ENCODE measurements around the gene RXFP2. TPM values are rescaled to one million over a fixed set of nuclear protein-coding genes. Genes with fewer than 3 reads are reported as not detected.

RXFP2 gene
- total and polyA plus RNA-seq, 9 of the 15 experiments (the other 6 are each of a cell fraction or from before 2014, with no cell fraction given) = not detected

- ATAC-seq (no peak), FAIRE-seq (no peak), DNase-seq (ENCODE audit: extremely low read depth in 1 of 4, low spot score in 3 of 4) (no peak)
- no peaks in the 10 kb centered on the region for H3K9me1 ChIP-seq (ENCODE audit: control insufficient read depth, insufficient read depth, low read length)
- H3K9me3 ChIP-seq (replicated peaks; ENCODE audit: control insufficient read depth, insufficient read depth, low read depth, low read length) = no peaks in the 10 kb centered on the region
- no peak overlapping the region for H3K4me2 ChIP-seq (ENCODE audit: insufficient read depth, low read length)
- in situ Hi-C loops (cut with MboI) (no loop called here), intact Hi-C loops (cut with micrococcal nuclease) (no loop called here)
- H3K79me2 ChIP-seq (ENCODE audit: control insufficient read depth, insufficient read depth, low read length) = no peaks in the 10 kb centered on the region
- no TSS peak for BruUV-seq (replicated peaks)
- H3K27ac ChIP-seq (ENCODE audit: extremely low read depth, low read depth, low read length) = no peak overlapping the region
- POLR2A ChIA-PET = no interaction called here
- no peak overlapping the region for H2AFZ ChIP-seq (ENCODE audit: low read depth, low read length)
- 0% methylated on average over 4 of the region's 4 CpGs for WGBS (ENCODE audit: insufficient coverage, low coverage, missing lambda C conversion rate)
- TF ChIP-seq ZZZ3 (IDR thresholded peaks at IDR 0.05) (no peak), ZFP1 (CRISPR knock-in tag; IDR thresholded peaks at IDR 0.05) (no peak), E2F3 (CRISPR knock-in tag; IDR thresholded peaks at IDR 0.05) (no peak), CREB3L1 (IDR thresholded peaks at IDR 0.05; ENCODE audit: borderline replicate concordance, low read depth) (no peak), ATF3 (IDR thresholded peaks at IDR 0.05) (no peak), ATF3 (CRISPR knock-in tag; conservative IDR thresholded peaks at IDR 0.05) (no peak), NR3C1 (CRISPR knock-in tag; IDR thresholded peaks at IDR 0.05) (no peak), ZNF639 (CRISPR knock-in tag; conservative IDR thresholded peaks at IDR 0.05 in 1 of 2, IDR thresholded peaks at IDR 0.05 in 1 of 2) (no peak), DACH1 (IDR thresholded peaks at IDR 0.05; ENCODE audit: partially characterized antibody) (no peak), ZFX (CRISPR knock-in tag; IDR thresholded peaks at IDR 0.05) (no peak)
- no peaks in the 10 kb centered on the region for H4K20me1 ChIP-seq (replicated peaks; ENCODE audit: control insufficient read depth, insufficient read depth, low read length)
- CTCF ChIA-PET (ENCODE audit: low intra/inter-chr PET ratio) = no interaction called here
- no peaks in the 10 kb centered on the region for H3K27me3 ChIP-seq (ENCODE audit: control insufficient read depth in 2 of 2, insufficient read depth in 2 of 2, low read length in 2 of 2)
- no peak overlapping the region for H3K4me3 ChIP-seq
- H3K36me3 ChIP-seq (ENCODE audit: control insufficient read depth, insufficient read depth, low read length) = no peaks in the 10 kb centered on the region
- no peak overlapping the region for H3K9ac ChIP-seq (ENCODE audit: insufficient read depth in 1 of 2, low read depth in 2 of 2, low read length in 2 of 2)
- no peaks in the 10 kb centered on the region for H3K4me1 ChIP-seq (replicated peaks in 1 of 2; ENCODE audit: control insufficient read depth in 2 of 2, insufficient read depth in 2 of 2, low read length in 2 of 2)
Observed at GRCh38 chr13:31769575-31769974, 30.2 kb downstream of the RXFP2 start.

Measured in K562 (cell line).